A549 (cell line): Measurements from ENCODE around the gene REN. TPM values are rescaled to one million over a fixed set of nuclear protein-coding genes. Genes with fewer than 3 reads are reported as not detected.

Source experiments
- ATAC-seq, 2 experiments: fragments of 200-7000 bp in 1 of 2; fragments of >200 bp in 1 of 2; cut with Nextera tagmentation in 1 of 2; cut with Tn5 transposase in 1 of 2; 3 replicates each; pipeline versions ENCODE4 v1.8.0 to v1.9.1; 2018 to 2020; ENCODE audit warnings: mild to moderate bottlenecking in 1 of 2, moderate library complexity in 1 of 2
- CTCF ChIA-PET: fragments of 300-600 bp; sonication (Branson Sonifier 250); formaldehyde crosslinking; extraction: SDS; loops from one replicate; lab custom pipeline; 2021; ENCODE audit warnings: antibody characterized with exemption, inconsistent platforms; lab: Yijun Ruan, JAX
- POLR2A ChIA-PET: fragments of 350-600 bp; formaldehyde crosslinking; extraction: SDS; loops from one replicate; lab custom pipeline; 2021; ENCODE audit warnings: antibody characterized with exemption, inconsistent platforms; lab: Yijun Ruan, JAX
- DNase-seq, 2 experiments: peaks; one replicate each; pipeline versions ENCODE4 v3.0.0 to v3.0.0-alpha.2; 2011 to 2016; ENCODE audit warnings: low read depth in 1 of 2, low spot score in 1 of 2
- FAIRE-seq: peaks from 2 replicates; lab custom pipeline; 2011; peaks lifted over from hg19 to GRCh38; lab: Jason Lieb, UNC
- H3K27ac ChIP-seq, 2 experiments: fragments of >200 bp; sonication (Bioruptor Twin); formaldehyde crosslinking; 3 replicates each; pipeline ENCODE4 v1.5.1; 2016 to 2017
- H3K4me1 ChIP-seq: fragments of >200 bp; sonication (Bioruptor Twin); formaldehyde crosslinking; 3 replicates; pipeline ENCODE4 v1.6.1; 2016
- H3K4me2 ChIP-seq: fragments of >200 bp; sonication (Bioruptor Twin); formaldehyde crosslinking; 3 replicates; pipeline ENCODE4 v1.6.1; 2016
- H3K4me3 ChIP-seq: fragments of >200 bp; sonication (Bioruptor Twin); formaldehyde crosslinking; 3 replicates; pipeline ENCODE4 v1.5.1; 2016
- H3K9me3 ChIP-seq: fragments of >200 bp; sonication (Bioruptor Twin); formaldehyde crosslinking; 3 replicates; pipeline ENCODE4 v1.6.1; 2016
- CBX2 ChIP-seq: fragments of 200-600 bp; sonication (generic); IDR thresholded peaks from 2 replicates; pipeline ENCODE4 v1.6.1; 2016; ENCODE audit warnings: low read depth, mild to moderate bottlenecking, borderline replicate concordance
- CTCF ChIP-seq: fragments of >200 bp; sonication (Bioruptor Twin); formaldehyde crosslinking; IDR thresholded peaks from 3 replicates; pipeline ENCODE4 v1.5.1; 2016
- E2F6 ChIP-seq: IDR thresholded peaks from 2 replicates; pipeline ENCODE4 v1.6.1; 2012; ENCODE audit warnings: low read depth, borderline replicate concordance
- EHF ChIP-seq: fragments of 250-450 bp; sonication (Bioruptor Pico); IDR thresholded peaks from 2 replicates; pipeline ENCODE4 v1.5.0; 2020; ENCODE audit warnings: mild to moderate bottlenecking
- EHMT2 ChIP-seq: fragments of 200-600 bp; sonication (generic); IDR thresholded peaks from 2 replicates; pipeline ENCODE4 v1.6.1; 2016; ENCODE audit warnings: antibody characterized with exemption, low read depth, mild to moderate bottlenecking, moderate library complexity
- FOSB ChIP-seq: fragments of 250-450 bp; sonication (Bioruptor Pico); IDR thresholded peaks from 2 replicates; pipeline ENCODE4 v1.5.0; 2020; ENCODE audit warnings: mild to moderate bottlenecking, moderate library complexity
- FOSL2 ChIP-seq, 2 experiments: fragments of 450-650 bp in 1 of 2; fragments of >200 bp in 1 of 2; sonication (Bioruptor Twin) in 1 of 2; formaldehyde crosslinking; IDR thresholded peaks; 2 replicates each; pipeline versions ENCODE4 v1.5.0 to v1.6.1; 2016 to 2020; ENCODE audit warnings: mild to moderate bottlenecking in 1 of 2, moderate library complexity in 1 of 2
- GATA3 ChIP-seq: IDR thresholded peaks from 2 replicates; pipeline ENCODE4 v1.6.1; 2012; ENCODE audit warnings: borderline replicate concordance
- HEYL ChIP-seq: fragments of 250-450 bp; sonication (Bioruptor Pico); IDR thresholded peaks from 2 replicates; pipeline ENCODE4 v1.8.0; 2021; ENCODE audit warnings: mild to moderate bottlenecking, moderate library complexity
- HOXA7 ChIP-seq: fragments of 250-450 bp; sonication (Bioruptor Pico); IDR thresholded peaks from 2 replicates; pipeline ENCODE4 v1.5.0; 2020; ENCODE audit warnings: mild to moderate bottlenecking, moderate library complexity
- HOXB13 ChIP-seq: fragments of 250-450 bp; sonication (Bioruptor Pico); IDR thresholded peaks from 2 replicates; pipeline ENCODE4 v1.5.0; 2020; ENCODE audit warnings: low read depth, mild to moderate bottlenecking, moderate library complexity
- JUN ChIP-seq, 2 experiments: fragments of >200 bp; sonication (Bioruptor Twin); formaldehyde crosslinking; IDR thresholded peaks; 2 replicates in 1 of 2; 3 replicates in 1 of 2; pipeline ENCODE4 v1.6.1; 2016 to 2017
- KDM5A ChIP-seq: fragments of 200-600 bp; sonication (generic); IDR thresholded peaks from 2 replicates; pipeline ENCODE4 v1.6.1; 2016; ENCODE audit warnings: antibody characterized with exemption, mild to moderate bottlenecking
- MAFK ChIP-seq: fragments of 450-650 bp; IDR thresholded peaks from 2 replicates; pipeline ENCODE4 v1.6.1; 2014; ENCODE audit not compliant: partially characterized antibody
- MAX ChIP-seq: IDR thresholded peaks from 2 replicates; pipeline ENCODE4 v1.6.1; 2012
- NPAS2 ChIP-seq: fragments of 250-450 bp; sonication (Bioruptor Pico); IDR thresholded peaks from 2 replicates; pipeline ENCODE4 v1.8.0; 2022; ENCODE audit warnings: mild to moderate bottlenecking, moderate library complexity, borderline replicate concordance
- NR3C1 ChIP-seq: fragments of >200 bp; sonication (Bioruptor Twin); formaldehyde crosslinking; IDR thresholded peaks from 3 replicates; pipeline ENCODE4 v1.6.1; 2017
- PHF8 ChIP-seq: fragments of 200-600 bp; sonication (generic); IDR thresholded peaks from 2 replicates; pipeline ENCODE4 v1.6.1; 2016; ENCODE audit warnings: low read depth, mild to moderate bottlenecking, antibody characterized with exemption, moderate library complexity, borderline replicate concordance
- POLR2A ChIP-seq: IDR thresholded peaks from 2 replicates; pipeline ENCODE4 v1.6.1; 2012; ENCODE audit warnings: mild to moderate bottlenecking, low read length
- RARB ChIP-seq: fragments of 250-450 bp; sonication (Bioruptor Pico); IDR thresholded peaks from 2 replicates; pipeline ENCODE4 v1.8.0; 2021; ENCODE audit warnings: mild to moderate bottlenecking, moderate library complexity
- RCOR1 ChIP-seq: fragments of 150-350 bp; IDR thresholded peaks from 2 replicates; pipeline ENCODE4 v1.6.1; 2014; ENCODE audit warnings: antibody characterized with exemption, low read length, low read depth
- RFX5 ChIP-seq: fragments of 450-650 bp; IDR thresholded peaks from 2 replicates; pipeline ENCODE4 v1.7.1; 2014; ENCODE audit warnings: antibody characterized with exemption, mild to moderate bottlenecking, moderate library complexity
- RNF2 ChIP-seq: fragments of 200-600 bp; sonication (generic); IDR thresholded peaks from 2 replicates; pipeline ENCODE4 v1.6.1; 2016; ENCODE audit warnings: low read depth, mild to moderate bottlenecking, antibody characterized with exemption, moderate library complexity, borderline replicate concordance
- SMC3 ChIP-seq: fragments of >200 bp; sonication (Bioruptor Twin); formaldehyde crosslinking; IDR thresholded peaks from 3 replicates; pipeline ENCODE4 v1.6.1; 2018; ENCODE audit warnings: inconsistent platforms
- SREBF2 ChIP-seq: fragments of 450-650 bp; IDR thresholded peaks from 2 replicates; pipeline ENCODE4 v1.6.1; 2014; ENCODE audit warnings: mild to moderate bottlenecking, moderate library complexity
- TFCP2L1 ChIP-seq: fragments of 250-450 bp; sonication (Bioruptor Pico); IDR thresholded peaks from 2 replicates; pipeline ENCODE4 v1.5.0; 2021; ENCODE audit warnings: mild to moderate bottlenecking
- ZFP36 ChIP-seq: fragments of 450-650 bp; IDR thresholded peaks from 2 replicates; pipeline ENCODE4 v1.6.1; 2014; ENCODE audit warnings: borderline replicate concordance; ENCODE audit not compliant: partially characterized antibody
- ZNF302 ChIP-seq: fragments of 250-450 bp; sonication (Bioruptor Pico); IDR thresholded peaks from 2 replicates; pipeline ENCODE4 v1.9.0; 2021; ENCODE audit warnings: inconsistent platforms, mild to moderate bottlenecking, moderate library complexity
- WGBS: methylation state at CpG from one replicate; pipeline ENCODE4 v1.1.6; 2017; ENCODE audit errors: missing lambda C conversion rate; 5-methylcytosine and 5-hydroxymethylcytosine counted together
- polyA plus RNA-seq, 4 experiments: library from polyadenylated mRNA; depleted of rRNA in 3 of 4; stranded (reverse); fragments of >200 nt; fragmentation: RNase III in 1 of 4; extraction: RNeasy Plus Mini Kit Qiagen cat#74134 plus additional on column Dnase treatment in 1 of 4; gene quantifications; 2 replicates in 3 of 4; 3 replicates in 1 of 4; pipeline ENCODE4 v1.2.3, GENCODE V29; 2011 to 2017

Gene REN
- polyA plus RNA-seq, 2 of the 4 experiments (the other 2 are of a cell fraction): not detected

GRCh38 chr1:204145033-204145504 is 21.1 kb downstream of the REN start:
- Histone ChIP-seq H3K4me2 (no peak overlapping the region), H3K27ac (no peak overlapping the region), H3K9me3 (no peaks in the 10 kb centered on the region), H3K4me3 (no peak overlapping the region), H3K4me1 (no peaks in the 10 kb centered on the region)
- CTCF ChIA-PET: interaction anchor here (1.2 to 3.5 kb wide), 5 partner anchors 8 to 274 kb away, joined by 3 to 26 read pairs (median 11); no protein-coding TSS in a partner anchor
- ATAC-seq (no peak), FAIRE-seq (no peak), DNase-seq (no peak)
- POLR2A ChIA-PET: no interaction called here
- WGBS: 41% methylated on average over 4 of the region's 4 CpGs
- TF ChIP-seq FOSB (no peak), SREBF2 (no peak), CBX2 (no peak), MAFK (no peak), NR3C1 (no peak), KDM5A (no peak)

- POLR2A ChIA-PET: no interaction called here
- ATAC-seq: no peak
Observed at GRCh38 chr1:204143276-204144041, 22.7 kb downstream of the REN start.

GRCh38 chr1:204142032-204142974 is 23.8 kb downstream of the REN start:
- 56% methylated on average over 5 of the region's 5 CpGs for WGBS

More at GRCh38 chr1:204143276-204144041, 22.7 kb downstream of the REN start:
- CTCF ChIA-PET: interaction anchor here (0.9 to 3.5 kb wide), 4 partner anchors 7 to 272 kb away, joined by 3 to 26 read pairs (median 7); no protein-coding TSS in a partner anchor
- no peak for TF ChIP-seq SMC3
- TF ChIP-seq E2F6: no peak
- TF ChIP-seq HOXA7 (CRISPR knock-in tag): no peak
- TF ChIP-seq POLR2A: no peak
- no peak for TF ChIP-seq TFCP2L1 (CRISPR knock-in tag)
- no peak for TF ChIP-seq EHF (CRISPR knock-in tag)
- TF ChIP-seq RCOR1: no peak
- TF ChIP-seq NPAS2 (CRISPR knock-in tag): no peak
- no peak for TF ChIP-seq JUN (IDR thresholded peaks at IDR 0.05)
- TF ChIP-seq FOSL2 (IDR thresholded peaks at IDR 0.05): no peak
- no peak for TF ChIP-seq FOSL2 (CRISPR knock-in tag; IDR thresholded peaks at IDR 0.05)
- TF ChIP-seq RNF2: no peak
- FAIRE-seq (no peak), DNase-seq (no peak)
- H3K4me1 ChIP-seq: no peaks in the 10 kb centered on the region
- WGBS: 70% methylated on average over 13 of the region's 14 CpGs
- no peak overlapping the region for H3K4me2 ChIP-seq
- H3K4me3 ChIP-seq: no peak overlapping the region
- H3K9me3 ChIP-seq: no peaks in the 10 kb centered on the region
- no peak overlapping the region for H3K27ac ChIP-seq

More at GRCh38 chr1:204142032-204142974, 23.8 kb downstream of the REN start:
- H3K9me3 ChIP-seq: no peaks in the 10 kb centered on the region
- no peak overlapping the region for H3K27ac ChIP-seq
- H3K4me3 ChIP-seq: no peak overlapping the region
- POLR2A ChIA-PET: no interaction called here
- TF ChIP-seq ZNF302 (CRISPR knock-in tag) (no peak), RFX5 (no peak), RCOR1 (no peak), RARB (CRISPR knock-in tag) (no peak), HEYL (no peak), MAX (no peak), E2F6 (no peak), ZFP36 (no peak), EHMT2 (no peak), SMC3 (no peak), GATA3 (no peak), CTCF (no peak), SREBF2 (no peak), TFCP2L1 (CRISPR knock-in tag) (no peak), PHF8 (no peak), HOXB13 (no peak)
- no peaks in the 10 kb centered on the region for H3K4me1 ChIP-seq
- FAIRE-seq (no peak), ATAC-seq (peak; percentile 40 to 55; a peak in 4 of 6 replicates), DNase-seq (no peak)
- CTCF ChIA-PET: interaction anchor here (0.6 to 32.2 kb wide), 10 partner anchors 8 to 276 kb away, joined by 3 to 757 read pairs (median 4); partner anchors contain the start of gene SNRPE
- no peak overlapping the region for H3K4me2 ChIP-seq
